Astrocyte of the cerebellum (primary cell): ENCODE results near the gene ZNF860.

Experiments used
- DNase-seq: peaks from one replicate; pipeline ENCODE4 v3.0.0-alpha.2; 2011; ENCODE audit warnings: low read depth
- H3K4me3 ChIP-seq: 2 replicates; pipeline ENCODE4 v1.5.1; 2011; ENCODE audit warnings: mild to moderate bottlenecking, low read depth, low read length, moderate library complexity
- CTCF ChIP-seq: IDR thresholded peaks from 2 replicates; pipeline ENCODE4 v1.5.1; 2012; ENCODE audit warnings: low read length, low read depth, moderate library complexity, mild to moderate bottlenecking; ENCODE audit errors: missing control alignments
- in situ Hi-C: cut with HindIII; loops from 2 replicates; pipeline ENCODE4 v1.10.0; 2017; ENCODE audit warnings: low sequenced_read_pairs

The ZNF860 gene

GRCh38 chr3:31968927-31969418 lies 12.6 kb upstream of the ZNF860 start:
- no peak overlapping the region for H3K4me3 ChIP-seq
- TF ChIP-seq CTCF = no peak
- peak; percentile 90 for DNase-seq
- in situ Hi-C loops = no loop called here

- in situ Hi-C loops = no loop called here
- no peak for DNase-seq
Observed at GRCh38 chr3:31971607-31972006, 9.9 kb upstream of the ZNF860 start.

GRCh38 chr3:31973081-31973480 lies 8.5 kb upstream of the ZNF860 start:
- H3K4me3 ChIP-seq = no peak overlapping the region
- in situ Hi-C loops = no loop called here
- no peak for TF ChIP-seq CTCF
- no peak for DNase-seq

More at GRCh38 chr3:31971607-31972006, 9.9 kb upstream of the ZNF860 start:
- H3K4me3 ChIP-seq = no peak overlapping the region
- TF ChIP-seq CTCF = no peak

- no peak overlapping the region for H3K4me3 ChIP-seq
- in situ Hi-C loops = no loop called here
- TF ChIP-seq CTCF = no peak
- DNase-seq = no peak
Observed at GRCh38 chr3:31973837-31974236, 7.7 kb upstream of the ZNF860 start.

GRCh38 chr3:31974471-31974870 lies 7.1 kb upstream of the ZNF860 start:
- no peak for TF ChIP-seq CTCF
- in situ Hi-C loops = no loop called here
- no peak for DNase-seq
- H3K4me3 ChIP-seq = no peak overlapping the region

- in situ Hi-C loops = no loop called here
- DNase-seq = no peak
- no peak overlapping the region for H3K4me3 ChIP-seq
- no peak for TF ChIP-seq CTCF
Observed at GRCh38 chr3:31974964-31975363, 6.6 kb upstream of the ZNF860 start.

- TF ChIP-seq CTCF = no peak
- H3K4me3 ChIP-seq = no peak overlapping the region
- in situ Hi-C loops = no loop called here
- DNase-seq = no peak
Observed at GRCh38 chr3:31976302-31976701, 5.2 kb upstream of the ZNF860 start.
